T-helper 2 cell treated with Interferon-gamma antibody and Interleukin-4, amounts not matched to agents 100 ng/mL and 5 ng/mL, for 36 hours (primary cell): ENCODE measurements around the gene FKBP2. TPM values are rescaled to one million over a fixed set of nuclear protein-coding genes. Genes with fewer than 3 reads are reported as not detected.

Experiments
- intact Hi-C: fragments of 100-400 bp; cut with micrococcal nuclease; formaldehyde crosslinking; loops from one replicate; pipeline ENCODE4 v1.15.1; 2023
- total RNA-seq: library from RNA; stranded (reverse); gene quantifications from 2 replicates; pipeline ENCODE4 v1.2.3, GENCODE V29; 2022

The FKBP2 gene
- total RNA-seq, 1 donor from 2014 or later = 40.3 TPM

DNA sequence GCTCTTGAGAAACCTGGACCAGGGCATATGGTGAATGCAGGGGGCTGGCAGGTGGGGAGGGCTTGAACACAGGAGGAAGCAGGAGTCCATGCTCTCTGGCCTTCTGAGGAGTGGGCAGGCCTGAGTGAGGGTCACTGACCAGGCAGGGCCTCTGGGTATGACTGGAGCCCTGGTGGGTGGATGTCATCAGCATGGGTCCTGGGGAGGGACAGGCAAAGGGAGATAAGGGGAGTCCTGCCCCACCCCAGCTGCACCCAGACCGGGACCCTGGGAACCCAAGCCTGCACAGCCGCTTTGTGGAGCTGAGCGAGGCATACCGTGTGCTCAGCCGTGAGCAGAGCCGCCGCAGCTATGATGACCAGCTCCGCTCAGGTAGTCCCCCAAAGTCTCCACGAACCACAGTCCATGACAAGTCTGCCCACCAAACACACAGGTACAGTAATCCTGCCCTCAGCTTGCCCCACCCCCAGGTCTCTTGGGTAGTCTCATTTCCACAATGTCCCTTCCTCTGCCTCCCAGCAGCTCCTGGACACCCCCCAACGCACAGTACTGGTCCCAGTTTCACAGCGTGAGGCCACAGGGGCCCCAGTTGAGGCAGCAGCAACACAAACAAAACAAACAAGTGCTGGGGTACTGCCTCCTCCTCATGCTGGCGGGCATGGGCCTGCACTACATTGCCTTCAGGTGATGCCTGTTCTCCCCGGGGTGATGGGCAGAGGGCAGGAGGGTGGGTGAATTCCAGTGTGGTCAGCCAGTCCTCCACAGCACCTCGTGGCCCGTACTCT, 8.5 kb upstream of the FKBP2 start:
- intact Hi-C loops = no loop called here

DNA sequence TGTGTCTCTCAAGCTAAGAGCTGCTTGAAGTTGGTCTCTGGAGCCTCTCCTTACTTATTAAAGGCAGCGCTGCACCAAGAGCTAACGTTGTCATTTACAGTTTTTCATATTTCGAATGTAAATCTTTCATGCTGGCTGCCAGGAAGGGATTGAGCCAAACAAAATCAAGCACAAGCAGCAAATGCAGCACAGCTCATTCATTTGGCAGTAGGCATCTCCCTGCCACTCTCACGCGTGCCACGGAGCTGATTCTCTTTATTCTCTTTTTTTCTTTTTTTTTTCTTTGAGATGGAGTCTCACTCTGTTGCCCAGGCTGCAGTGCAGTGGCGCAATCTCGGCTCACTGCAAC, 8.0 kb upstream of the FKBP2 start:
- intact Hi-C loops = no loop called here

DNA sequence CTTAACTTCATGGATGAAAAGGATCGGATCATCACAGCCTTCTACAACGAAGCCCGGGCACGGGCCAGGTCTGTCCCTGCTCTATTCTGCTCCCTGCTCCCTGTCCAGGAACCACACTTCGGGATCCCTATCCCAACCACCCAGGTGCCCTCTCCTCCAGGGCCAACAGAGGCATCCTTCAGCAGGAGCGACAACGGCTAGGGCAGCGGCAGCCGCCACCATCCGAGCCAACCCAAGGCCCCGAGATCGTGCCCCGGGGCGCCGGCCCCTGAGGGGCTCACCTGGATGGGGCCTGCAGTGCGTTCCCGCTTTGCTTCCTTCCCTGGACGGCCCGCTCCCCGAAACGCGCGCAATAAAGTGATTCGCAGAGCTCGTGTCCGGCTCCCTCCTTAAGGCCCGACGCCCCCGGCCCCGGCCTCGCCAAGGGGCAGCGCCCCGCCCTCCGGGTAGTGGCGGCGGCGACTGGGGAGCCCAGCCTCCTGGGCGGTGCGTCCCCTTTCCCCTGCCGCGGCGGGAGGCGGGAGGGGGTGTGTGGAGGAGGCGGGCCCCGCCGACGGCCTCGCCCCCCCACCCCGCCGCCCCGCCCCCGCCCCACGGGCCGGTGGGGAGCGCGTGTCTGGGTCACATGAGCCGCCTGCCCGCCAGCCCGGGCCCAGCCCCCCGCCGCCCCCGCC, 6.8 kb upstream of the FKBP2 start, which contains the start of gene VEGFB:
VEGFB (plus strand) TSS at position 672 of the 674 bp plus-strand sequence. CDS start 250 bp downstream, outside the sequence.
- intact Hi-C loops = no loop called here

DNA sequence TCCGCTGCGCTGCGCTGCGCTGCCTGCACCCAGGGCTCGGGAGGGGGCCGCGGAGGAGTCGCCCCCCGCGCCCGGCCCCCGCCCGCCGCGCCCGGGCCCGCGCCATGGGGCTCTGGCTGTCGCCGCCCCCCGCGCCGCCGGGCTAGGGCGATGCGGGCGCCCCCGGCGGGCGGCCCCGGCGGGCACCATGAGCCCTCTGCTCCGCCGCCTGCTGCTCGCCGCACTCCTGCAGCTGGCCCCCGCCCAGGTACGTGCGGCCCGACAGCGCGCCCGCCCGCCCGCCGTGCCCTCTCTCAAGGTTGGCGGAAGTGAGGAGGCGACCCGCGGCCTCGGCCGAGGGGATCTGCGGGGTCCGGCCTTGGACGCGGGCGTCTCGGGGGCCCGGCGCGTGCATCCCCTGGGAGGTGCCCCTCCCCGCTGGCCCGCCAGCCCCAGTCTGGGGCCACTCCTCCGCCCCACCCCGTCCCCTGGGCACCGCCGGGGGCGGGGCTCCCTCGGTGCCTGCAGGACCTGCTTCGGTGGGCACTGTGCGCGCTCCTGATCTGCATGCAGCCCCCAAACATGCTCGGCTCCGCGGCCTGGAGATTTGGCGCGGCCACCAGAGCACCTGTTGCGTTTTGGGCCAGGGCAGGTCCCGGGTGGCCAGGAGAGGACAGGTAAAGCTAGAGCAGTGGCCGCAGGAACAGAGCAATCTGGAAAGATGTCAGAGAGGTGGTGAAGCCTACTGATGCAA, 6.1 kb upstream of the FKBP2 start:
- intact Hi-C loops = no loop called here

DNA sequence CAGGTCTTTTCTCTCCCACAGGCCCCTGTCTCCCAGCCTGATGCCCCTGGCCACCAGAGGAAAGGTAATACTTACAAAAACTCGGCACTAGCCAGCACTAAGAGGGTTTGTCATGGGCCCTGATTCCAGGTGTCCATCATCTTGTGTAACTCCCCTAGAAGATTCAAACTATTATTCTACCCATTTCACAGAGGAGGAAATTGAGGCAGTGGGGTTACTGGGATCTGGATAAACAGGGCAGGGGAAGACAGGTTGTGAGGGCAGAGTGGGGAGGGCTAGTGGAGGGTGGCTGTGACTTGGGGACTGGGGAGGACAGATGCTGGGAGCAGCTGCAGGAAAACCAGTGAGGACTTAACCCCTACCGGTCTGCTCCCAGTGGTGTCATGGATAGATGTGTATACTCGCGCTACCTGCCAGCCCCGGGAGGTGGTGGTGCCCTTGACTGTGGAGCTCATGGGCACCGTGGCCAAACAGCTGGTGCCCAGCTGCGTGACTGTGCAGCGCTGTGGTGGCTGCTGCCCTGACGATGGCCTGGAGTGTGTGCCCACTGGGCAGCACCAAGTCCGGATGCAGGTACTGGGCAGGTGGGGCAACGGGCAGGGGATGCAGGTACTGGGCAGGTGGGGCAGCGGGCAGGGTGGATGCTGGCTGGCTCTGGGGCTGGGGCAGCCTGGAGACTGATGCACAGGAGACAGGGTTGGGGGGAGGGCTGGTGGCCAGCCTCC, 5.3 kb upstream of the FKBP2 start:
- intact Hi-C loops = no loop called here

DNA sequence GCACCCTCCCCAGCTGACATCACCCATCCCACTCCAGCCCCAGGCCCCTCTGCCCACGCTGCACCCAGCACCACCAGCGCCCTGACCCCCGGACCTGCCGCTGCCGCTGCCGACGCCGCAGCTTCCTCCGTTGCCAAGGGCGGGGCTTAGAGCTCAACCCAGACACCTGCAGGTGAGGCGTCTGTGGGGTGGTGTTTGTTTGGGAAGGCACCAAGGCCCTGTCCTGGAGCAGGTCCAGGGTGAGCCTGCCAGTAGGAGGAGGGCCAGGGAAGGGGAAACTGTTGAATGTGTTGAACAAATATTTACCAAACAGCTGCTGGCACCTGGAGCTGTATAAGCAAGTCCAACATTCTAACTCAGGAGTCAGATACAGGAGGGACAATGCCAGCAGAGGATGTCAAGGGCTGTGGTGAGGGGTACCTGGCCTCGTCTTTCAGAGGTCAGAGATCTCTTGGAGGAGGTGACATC, 3.4 kb upstream of the FKBP2 start:
- intact Hi-C loops = no loop called here

DNA sequence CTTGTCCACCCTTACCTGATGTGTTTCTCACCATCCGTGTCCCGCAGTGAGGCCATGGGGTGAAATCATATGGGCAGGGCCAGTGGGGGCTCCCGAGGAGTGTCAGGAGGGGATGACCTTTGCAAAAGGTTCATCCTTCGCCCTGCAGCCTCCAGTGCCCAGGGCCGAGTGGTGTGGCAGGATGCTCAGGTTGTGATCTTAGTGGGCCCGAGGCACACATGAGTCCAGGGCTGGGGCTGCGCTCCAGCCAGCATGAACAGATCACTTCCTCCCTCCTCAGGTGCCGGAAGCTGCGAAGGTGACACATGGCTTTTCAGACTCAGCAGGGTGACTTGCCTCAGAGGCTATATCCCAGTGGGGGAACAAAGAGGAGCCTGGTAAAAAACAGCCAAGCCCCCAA, 2.8 kb upstream of the FKBP2 start:
- intact Hi-C loops = no loop called here

DNA sequence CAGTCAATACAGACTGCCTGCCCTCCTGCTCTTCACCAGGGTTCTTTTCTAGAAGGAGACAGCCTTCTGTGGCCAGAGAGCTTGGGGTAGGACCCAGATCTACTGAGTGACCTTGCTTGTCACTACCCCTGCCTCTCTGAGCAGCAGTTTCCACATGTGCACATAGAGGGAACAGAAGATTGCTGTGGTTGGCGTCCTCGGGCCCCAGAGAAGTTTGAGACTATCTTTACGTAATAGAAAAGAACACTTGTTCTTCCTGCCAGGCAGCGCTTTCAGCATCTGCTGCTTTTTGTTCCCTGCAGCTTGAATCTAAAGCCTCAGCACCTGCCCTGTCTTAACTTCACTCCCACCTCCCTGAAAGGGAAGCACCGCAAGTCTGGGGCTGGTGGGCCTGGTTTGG, 1.9 kb upstream of the FKBP2 start:
- intact Hi-C loops = no loop called here

DNA sequence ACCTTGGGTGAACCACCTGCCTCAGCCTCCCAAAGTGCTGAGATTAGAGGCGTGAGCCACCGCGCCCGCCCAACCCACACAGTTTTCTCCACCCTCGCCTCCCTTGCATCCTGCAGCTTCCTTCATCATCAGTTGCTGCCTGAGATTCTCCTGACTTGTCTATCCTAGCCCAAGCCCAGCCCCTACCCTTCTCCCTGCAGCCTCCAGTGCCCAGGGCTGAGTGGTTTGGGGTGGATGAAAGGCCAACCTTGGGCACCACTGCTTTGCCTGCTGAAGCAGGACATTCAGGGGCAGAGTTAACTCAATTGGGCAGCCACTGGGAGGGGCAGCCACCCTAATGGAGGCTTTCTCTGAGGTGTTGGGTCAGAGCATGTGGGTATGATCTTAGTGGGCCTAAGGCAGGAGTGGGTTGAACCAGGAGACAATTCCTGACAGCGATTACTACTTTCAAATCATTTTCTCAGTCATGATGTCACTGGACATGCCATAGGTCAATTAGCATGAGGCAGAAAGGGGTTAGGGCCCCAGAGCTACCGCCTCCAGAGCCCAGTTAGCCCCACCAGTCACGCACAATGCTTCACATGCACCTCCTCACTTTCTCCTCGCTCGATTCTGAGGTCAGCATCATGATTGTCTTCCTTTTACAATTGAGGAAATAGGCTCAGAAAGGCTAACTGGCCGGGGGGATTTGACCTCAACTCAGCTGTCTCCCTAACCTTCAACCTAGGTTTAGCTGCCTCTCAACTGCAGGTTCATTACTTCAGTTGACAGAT, 1.0 kb upstream of the FKBP2 start:
- intact Hi-C loops = loop anchor here (2.0 to 10.0 kb wide), 5 partner anchors 13 to 505 kb away; partner anchors contain the start of genes BAD, FERMT3, GPR137 and NUDT22

DNA sequence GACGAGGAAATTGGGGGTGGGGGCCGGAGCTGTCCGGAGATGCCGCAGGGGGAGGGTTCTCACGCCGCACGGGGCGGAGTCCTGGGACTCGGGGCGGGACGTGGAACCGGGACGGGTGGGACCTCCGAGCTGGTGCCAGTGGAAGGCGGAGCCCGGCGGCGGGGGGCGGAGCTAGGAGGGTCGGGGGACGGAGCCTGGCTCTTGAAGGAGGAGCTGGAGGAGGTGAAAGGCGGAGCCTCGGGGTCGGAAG, 271 bp downstream of the FKBP2 start:
- intact Hi-C loops = loop anchor here (1.0 to 10.0 kb wide), 8 partner anchors 11 to 504 kb away; partner anchors contain the start of genes BAD, DNAJC4, ESRRA and FERMT3

DNA sequence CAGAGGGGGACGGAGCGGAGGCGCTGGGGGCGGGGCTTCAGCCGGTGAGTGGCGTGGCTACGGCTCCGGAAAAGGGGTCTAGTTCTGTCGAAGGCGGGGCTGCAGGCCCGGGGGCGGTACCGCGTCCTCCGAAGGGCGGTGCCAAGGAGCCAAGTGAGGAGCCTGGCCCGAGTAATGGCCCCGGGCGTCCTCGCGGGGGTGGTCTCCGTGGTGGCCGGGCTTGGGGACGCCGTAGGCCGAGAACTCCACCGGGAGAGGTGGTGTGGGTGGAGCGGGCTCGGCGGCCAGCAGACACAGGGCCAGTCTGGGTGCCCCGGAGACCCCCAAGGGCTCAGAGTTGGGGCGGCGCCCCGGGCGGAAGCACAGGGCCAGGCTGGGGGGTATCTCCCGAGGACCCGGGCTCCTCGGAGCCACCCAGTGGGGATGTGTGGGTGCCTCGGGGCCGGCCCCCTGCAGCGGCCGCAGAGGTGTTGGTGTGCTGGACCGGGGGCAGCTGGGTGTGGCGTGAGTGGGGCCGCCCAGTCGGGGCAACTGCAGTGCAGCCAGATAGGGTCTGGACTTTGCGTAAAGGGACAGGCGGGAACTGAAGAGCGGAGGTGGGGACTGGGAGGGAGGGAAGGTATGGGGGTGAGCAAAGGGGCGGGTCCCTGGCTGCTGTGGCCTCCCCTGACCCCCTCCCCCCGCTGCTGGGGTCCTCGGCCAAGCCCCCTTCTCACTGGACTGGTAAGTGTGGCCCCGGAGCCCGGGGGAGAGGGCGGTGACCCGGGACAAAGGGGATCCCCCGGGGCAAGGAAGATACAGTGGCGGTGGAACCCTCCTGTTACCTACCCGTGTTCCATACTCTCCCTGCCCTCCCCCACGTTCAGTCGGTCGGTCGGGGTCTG, 838 bp downstream of the FKBP2 start:
- intact Hi-C loops = loop anchor here (1.0 to 10.0 kb wide), 8 partner anchors 11 to 503 kb away; partner anchors contain the start of genes BAD, DNAJC4, ESRRA and FERMT3

DNA sequence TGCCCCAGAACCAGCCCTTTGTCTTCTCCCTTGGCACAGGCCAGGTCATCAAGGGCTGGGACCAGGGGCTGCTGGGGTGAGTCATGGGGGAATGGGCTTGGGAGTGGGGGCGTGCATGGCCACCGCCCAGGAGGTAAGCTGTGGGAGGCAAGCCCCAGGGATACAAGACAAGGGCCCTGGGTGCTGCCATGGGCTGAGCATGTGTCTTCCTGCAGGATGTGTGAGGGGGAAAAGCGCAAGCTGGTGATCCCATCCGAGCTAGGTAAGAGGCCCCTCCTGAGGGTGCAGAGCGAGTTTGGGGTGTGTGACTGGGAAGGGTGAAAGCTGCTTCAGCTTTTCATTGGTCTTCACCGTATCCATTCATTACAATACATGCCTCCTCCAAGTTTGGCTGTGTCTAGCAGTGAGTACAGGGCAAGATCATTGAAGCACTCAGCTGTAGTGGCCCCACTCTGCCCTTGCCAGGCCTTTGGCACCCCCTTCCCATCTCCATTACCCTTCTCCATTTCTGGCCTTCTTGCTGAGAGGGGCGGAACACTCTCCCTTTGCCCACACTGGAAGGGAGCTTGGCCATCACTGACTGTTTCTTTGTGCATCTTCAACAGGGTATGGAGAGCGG, 2.5 kb downstream of the FKBP2 start:
- intact Hi-C loops = loop anchor here (5.0 to 10.0 kb wide), 2 partner anchors 36 to 501 kb away; partner anchors contain the start of genes FERMT3 and RASGRP2

DNA sequence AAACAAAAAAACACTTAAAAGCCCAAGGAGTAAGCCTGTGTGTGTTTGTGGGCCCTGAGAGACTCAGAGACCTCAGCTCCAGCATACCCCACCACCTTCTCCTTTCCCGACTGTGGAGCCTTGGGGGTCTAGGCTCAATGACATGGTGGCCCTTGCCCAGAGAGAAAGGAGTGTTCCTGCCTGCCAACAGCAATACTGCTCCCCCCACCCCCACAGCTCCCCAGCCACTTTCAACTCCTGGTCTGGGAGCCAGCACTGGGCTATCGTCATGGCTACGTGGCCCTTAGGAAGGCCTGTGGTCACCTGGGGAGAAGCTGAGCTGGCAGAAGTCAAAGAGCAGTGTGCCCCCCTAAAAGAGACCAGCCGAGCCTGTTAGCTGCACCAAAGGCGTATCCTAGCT, 3.2 kb downstream of the FKBP2 start:
- intact Hi-C loops = loop anchor here (5.0 to 10.0 kb wide), 2 partner anchors 37 to 501 kb away; partner anchors contain the start of genes FERMT3 and RASGRP2

DNA sequence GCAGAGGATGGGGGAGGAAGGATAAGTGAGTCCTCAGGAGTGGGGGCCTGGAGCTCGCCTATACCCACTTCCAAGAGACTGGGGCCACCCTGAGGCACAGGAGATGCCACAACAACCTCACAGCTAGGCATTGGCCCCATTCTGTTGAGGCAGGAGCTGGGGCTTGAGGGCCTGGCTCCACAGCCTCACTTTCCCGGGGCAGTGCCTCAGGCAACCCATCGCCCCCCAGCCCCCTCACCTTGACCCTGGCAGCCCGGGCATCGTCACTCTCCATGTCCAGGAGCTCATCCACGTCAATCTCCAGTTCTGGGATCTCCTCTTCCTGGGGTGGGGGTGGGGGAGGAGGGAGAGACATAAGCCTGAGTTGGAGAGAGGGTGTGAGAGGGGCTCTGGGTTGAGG, 4.1 kb downstream of the FKBP2 start:
- intact Hi-C loops = loop anchor here (5.0 to 10.0 kb wide), 2 partner anchors 38 to 500 kb away; partner anchors contain the start of genes FERMT3 and RASGRP2

DNA sequence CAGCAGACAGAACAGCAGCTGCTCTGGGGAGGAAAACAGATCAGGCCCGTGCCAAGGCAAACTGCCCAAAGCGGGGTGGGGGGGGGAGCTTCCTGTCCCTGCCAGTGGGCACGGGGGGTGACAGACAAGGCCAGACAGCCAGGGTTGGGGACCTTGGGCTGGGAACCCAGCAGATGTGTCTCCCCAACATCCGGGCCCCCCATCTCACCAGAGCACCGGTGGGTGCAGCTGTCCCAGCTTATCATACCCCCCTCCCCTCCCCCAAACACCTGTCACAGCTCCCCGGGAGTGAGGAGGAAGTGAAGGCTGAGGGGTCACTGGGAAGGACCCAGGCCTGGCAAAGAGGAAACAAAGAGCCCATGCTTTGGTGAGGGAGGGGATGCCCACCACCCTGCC, 4.5 kb downstream of the FKBP2 start:
- intact Hi-C loops = loop anchor here (10.0 kb wide), 1 partner anchor 499 kb away; the partner anchor contains the start of gene RASGRP2

DNA sequence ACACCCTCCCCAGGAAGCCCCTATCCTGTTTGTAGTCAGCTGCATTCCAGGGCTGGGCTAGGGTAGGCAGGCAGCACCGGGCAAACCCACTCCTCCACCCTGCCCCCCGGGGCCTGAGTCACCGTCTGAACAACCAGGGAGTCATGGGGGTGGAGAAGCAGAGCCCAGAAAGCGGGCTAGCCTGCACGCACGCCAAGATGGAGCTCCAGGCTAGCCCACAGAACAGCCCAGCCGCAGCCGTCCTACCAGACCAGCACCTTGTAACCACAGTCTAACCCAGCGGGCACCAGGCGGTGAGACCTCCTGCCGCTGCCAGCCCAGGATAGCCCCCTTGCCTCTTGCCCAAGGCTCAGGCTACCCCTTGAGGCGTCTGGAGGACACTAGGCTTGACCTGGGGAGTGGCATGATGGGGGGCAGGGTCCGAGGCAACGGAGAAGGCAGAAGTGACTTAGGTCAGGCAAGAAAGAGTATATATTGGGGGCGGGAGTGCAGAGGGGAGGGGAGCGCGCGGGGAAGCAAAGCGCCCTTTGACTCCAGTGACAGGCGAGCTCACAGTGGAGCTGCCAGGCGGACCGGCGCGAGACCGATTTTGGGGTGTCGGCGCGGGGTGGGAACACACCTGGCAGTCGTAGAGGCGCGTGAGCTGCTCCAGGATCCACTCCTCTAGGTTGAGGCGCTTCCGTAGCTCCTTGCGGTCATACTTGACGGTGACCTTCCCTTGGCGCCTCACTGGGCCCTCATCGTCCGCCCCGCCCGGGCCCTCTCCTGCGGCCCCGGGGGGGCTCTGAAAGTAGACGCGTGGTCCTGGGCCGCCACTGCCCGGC, 5.1 kb downstream of the FKBP2 start:
- intact Hi-C loops = loop anchor here (10.0 kb wide), 1 partner anchor 499 kb away; the partner anchor contains the start of gene RASGRP2

DNA sequence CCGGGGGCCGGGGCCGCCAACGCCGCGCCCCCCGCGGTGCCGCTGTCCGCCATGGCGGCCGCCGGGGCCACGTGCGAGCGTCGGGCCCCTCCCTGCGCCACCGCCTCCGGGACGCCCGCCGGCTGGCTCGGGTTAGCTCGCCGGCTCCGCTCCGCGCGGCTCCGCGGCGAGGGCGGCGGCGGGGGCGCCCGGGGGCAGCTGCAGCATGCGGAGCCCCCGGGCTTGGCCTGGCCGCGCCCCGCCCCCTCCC, 5.7 kb downstream of the FKBP2 start:
- intact Hi-C loops = loop anchor here (10.0 kb wide), 1 partner anchor 498 kb away; the partner anchor contains the start of gene RASGRP2
